Kidney (tissue), 14 donors: Measurements from ENCODE around the gene SYNC. TPM values are rescaled to one million over a fixed set of nuclear protein-coding genes. Genes with fewer than 3 reads are reported as not detected.
A peak's percentile ranks its signal among the peaks of the same experiment; 100 is the strongest.
"Not testable (repeated sequence)": the region's sequence is repeated elsewhere in the genome, so short reads cannot be mapped to it uniquely, and the experiment has no call there.

ENCODE experiments used
- DNase-seq, 5 donors: peaks; one replicate each; pipeline ENCODE4 v3.0.0-alpha.2; 2013 to 2020
- FAIRE-seq: peaks from 2 replicates; lab custom pipeline; 2012; peaks lifted over from hg19 to GRCh38; lab: Jason Lieb, UNC
- H3K27ac ChIP-seq, 2 donors: one replicate each; pipeline ENCODE4 v1.7.0; 2013; ENCODE audit warnings: low read depth in 2 of 2, low read length in 2 of 2, inconsistent platforms in 1 of 2
- H3K27me3 ChIP-seq: one replicate; pipeline ENCODE4 v1.7.1; 2013; ENCODE audit warnings: low read length, inconsistent platforms; ENCODE audit not compliant: control insufficient read depth, insufficient read depth
- H3K36me3 ChIP-seq, 3 donors: one replicate each; pipeline versions ENCODE4 v1.7.0 to v1.7.1; 2013; ENCODE audit warnings: low read length in 3 of 3, control low read depth in 1 of 3, inconsistent platforms in 1 of 3; ENCODE audit not compliant: insufficient read depth in 3 of 3, control insufficient read depth in 2 of 3
- H3K4me1 ChIP-seq, 3 donors: one replicate each; pipeline versions ENCODE4 v1.7.0 to v1.7.1; 2013; ENCODE audit warnings: low read length in 3 of 3, inconsistent platforms in 1 of 3, low read depth in 1 of 3; ENCODE audit not compliant: control insufficient read depth in 2 of 3, insufficient read depth in 2 of 3
- H3K4me3 ChIP-seq, 3 donors: one replicate each; pipeline versions ENCODE4 v1.7.0 to v1.8.1; 2013; ENCODE audit warnings: low read length in 3 of 3, control low read depth in 1 of 3, inconsistent platforms in 1 of 3
- H3K9ac ChIP-seq, 3 donors: one replicate each; pipeline versions ENCODE4 v1.7.0 to v1.7.1; 2013; ENCODE audit warnings: low read length in 3 of 3, control low read depth in 1 of 3, inconsistent platforms in 1 of 3
- H3K9me3 ChIP-seq, 3 donors: one replicate each; pipeline versions ENCODE4 v1.7.0 to v1.7.1; 2013; ENCODE audit warnings: low read length in 3 of 3, control low read depth in 1 of 3, inconsistent platforms in 1 of 3; ENCODE audit not compliant: control insufficient read depth in 2 of 3, insufficient read depth in 1 of 3
- CTCF ChIP-seq: IDR thresholded peaks from 3 replicates; pipeline ENCODE4 v1.5.1; 2012; ENCODE audit warnings: mild to moderate bottlenecking, moderate library complexity, borderline replicate concordance; ENCODE audit not compliant: insufficient read depth; ENCODE audit errors: extremely low read depth
- intact Hi-C: fragments of 100-400 bp; cut with DNase I; formaldehyde crosslinking; loops from one replicate; pipeline ENCODE4 v1.11.1; 2022
- polyA plus RNA-seq: library from polyadenylated mRNA; stranded (reverse); fragments of 350-450 nt; fragmentation: Illumina TruSeq; extraction: RNeasy Lipid Tissue Mini Kit (QIAGEN cat#74804); gene quantifications from one replicate; pipeline ENCODE4 v1.2.3, GENCODE V29; 2014; ENCODE audit warnings: low read depth, low replicate concordance; ENCODE audit not compliant: insufficient read depth
- total RNA-seq: library from RNA; stranded (reverse); fragmentation: NEBNext Ultra II Directional; extraction: Animal tissue kit (Norgen Biotek cat#: 25700); gene quantifications from one replicate; pipeline ENCODE4 v1.2.1, GENCODE V29; 2021
- donor health status: control.
- donor health status: control.
- donor health status: control.
- donor health status: control.
- donor health status: control.
- donor health status: DM: yes; HTN: yes; CAD: no.
- donor health status: Normal renal cell carcinoma (clear cell type).

Gene SYNC
- total and polyA plus RNA-seq, 2 donors from 2014 or later: 1.4 to 5.5 TPM

DNA sequence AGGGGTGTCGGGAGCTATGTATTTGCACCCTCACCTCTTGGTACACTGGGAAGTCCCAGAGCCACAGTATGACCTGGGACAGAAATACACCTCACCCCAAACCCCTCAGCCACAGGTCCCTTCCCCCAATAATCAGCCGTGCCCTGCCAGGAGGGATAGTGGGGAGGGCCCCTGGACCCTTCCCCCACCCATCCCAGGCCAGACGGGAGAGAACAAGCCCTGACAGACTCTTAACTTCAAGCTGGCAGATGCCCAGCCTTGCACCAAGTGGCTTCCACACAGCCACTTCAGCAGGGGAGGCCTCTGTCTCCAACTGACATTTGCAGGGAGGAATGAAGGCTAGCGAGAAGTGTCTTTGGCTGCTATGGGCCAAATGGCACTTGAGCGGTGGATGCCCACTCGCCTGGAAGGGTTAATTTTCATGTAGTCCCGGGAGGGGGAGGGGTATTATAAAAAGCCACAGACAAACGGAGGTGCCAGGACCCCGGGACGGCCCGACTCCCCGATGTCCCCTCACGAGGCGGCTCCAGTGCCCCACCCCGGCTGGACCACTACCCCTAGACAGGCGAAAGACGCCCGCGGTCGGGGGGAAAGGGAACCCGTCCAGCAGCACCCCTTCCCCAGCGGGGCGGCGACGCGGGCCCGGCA, 495 bp downstream of the SYNC start:
- Histone ChIP-seq H3K27me3 (no peaks in the 10 kb centered on the region), H3K4me3 (peak overlapping the region in 1 of 3 donors; percentile 39), H3K4me1 (peaks cover 0 to 10% (median 6%) of the 10 kb centered on the region in 3 donors), H3K9ac (peak overlapping the region in 1 of 3 donors; percentile 71), H3K36me3 (no peaks in the 10 kb centered on the region), H3K9me3 (no peaks in the 10 kb centered on the region), H3K27ac (no peak overlapping the region)
- intact Hi-C loops: no loop called here
- FAIRE-seq (no peak), DNase-seq (peak in 4 of 5 donors; percentile 21 to 77 (median 43))
- no peak for TF ChIP-seq CTCF

GRCh38 chr1:32701421-32701911, 1.1 kb downstream of the SYNC start:
- H3K9me3 ChIP-seq: no peaks in the 10 kb centered on the region
- no peaks in the 10 kb centered on the region for H3K27me3 ChIP-seq
- no peaks in the 10 kb centered on the region for H3K36me3 ChIP-seq
- FAIRE-seq (no peak), DNase-seq (peak in 1 of 5 donors; percentile 50)
- no peak overlapping the region for H3K4me3 ChIP-seq
- intact Hi-C loops: no loop called here
- peaks cover 0 to 10% (median 6%) of the 10 kb centered on the region in 3 donors for H3K4me1 ChIP-seq
- no peak overlapping the region for H3K27ac ChIP-seq
- no peak overlapping the region for H3K9ac ChIP-seq
- no peak for TF ChIP-seq CTCF

- H3K9ac ChIP-seq, intact Hi-C loops, H3K4me1 ChIP-seq, FAIRE-seq, H3K27me3 ChIP-seq, H3K9me3 ChIP-seq, H3K36me3 ChIP-seq, H3K27ac ChIP-seq, H3K4me3 ChIP-seq: not testable (repeated sequence)
- DNase-seq: peak in 1 of 5 donors; percentile 10
Measured at GRCh38 chr1:32696996-32697395, 5.6 kb downstream of the SYNC start.

- no peak overlapping the region for H3K27ac ChIP-seq
- no peaks in the 10 kb centered on the region for H3K36me3 ChIP-seq
- H3K9ac ChIP-seq: no peak overlapping the region
- no peak for FAIRE-seq
- TF ChIP-seq CTCF: no peak
- no peaks in the 10 kb centered on the region for H3K9me3 ChIP-seq
- intact Hi-C loops: no loop called here
- peaks cover 0 to 3% (median 0%) of the 10 kb centered on the region in 3 donors for H3K4me1 ChIP-seq
- peak in 1 of 5 donors; percentile 13 for DNase-seq
- H3K27me3 ChIP-seq: no peaks in the 10 kb centered on the region
- no peak overlapping the region for H3K4me3 ChIP-seq
Measured at GRCh38 chr1:32696041-32696440, 6.5 kb downstream of the SYNC start.
